Thymus (tissue), 11 donors: ENCODE measurements around the gene CSRNP3. TPM values are rescaled to one million over a fixed set of nuclear protein-coding genes. Genes with fewer than 3 reads are reported as not detected.

Source experiments
- DNase-seq, 9 donors: peaks; one replicate each; pipeline ENCODE4 v3.0.0-alpha.2; 2013; ENCODE audit warnings: low spot score in 9 of 9, low read depth in 6 of 9, missing footprints in 1 of 9
- H3K27ac ChIP-seq, 2 donors: one replicate each; pipeline ENCODE4 v1.5.1; 2013; ENCODE audit warnings: control low read depth in 1 of 2, low read depth in 1 of 2, low read length in 1 of 2, mild to moderate bottlenecking in 1 of 2, moderate library complexity in 1 of 2
- H3K27me3 ChIP-seq, 2 donors: one replicate each; pipeline ENCODE4 v1.5.1; 2013; ENCODE audit warnings: low read length in 1 of 2; ENCODE audit not compliant: control insufficient read depth in 2 of 2, insufficient read depth in 1 of 2
- H3K36me3 ChIP-seq, 2 donors: one replicate each; pipeline ENCODE4 v1.5.1; 2013; ENCODE audit warnings: low read length in 1 of 2, mild to moderate bottlenecking in 1 of 2, moderate library complexity in 1 of 2; ENCODE audit not compliant: control insufficient read depth in 2 of 2, insufficient read depth in 2 of 2
- H3K4me1 ChIP-seq, 2 donors: one replicate each; pipeline ENCODE4 v1.5.1; 2013; ENCODE audit warnings: low read length in 2 of 2; ENCODE audit not compliant: control insufficient read depth in 2 of 2, insufficient read depth in 2 of 2
- H3K4me3 ChIP-seq, 2 donors: one replicate each; pipeline ENCODE4 v1.5.1; 2013; ENCODE audit warnings: low read length in 2 of 2, control low read depth in 1 of 2, mild to moderate bottlenecking in 1 of 2
- H3K9me3 ChIP-seq, 2 donors: one replicate each; pipeline ENCODE4 v1.5.1; 2013; ENCODE audit warnings: low read length in 1 of 2, mild to moderate bottlenecking in 1 of 2; ENCODE audit not compliant: control insufficient read depth in 2 of 2, insufficient read depth in 1 of 2
- WGBS: extraction: QIAGEN DNeasy Blood & Tissue Kit; methylation state at CpG from one replicate; pipeline ENCODE4 v1.1.7; 2013; 5-methylcytosine and 5-hydroxymethylcytosine counted together
- polyA plus RNA-seq: library from polyadenylated mRNA; stranded (reverse); fragments of 200-250 nt; gene quantifications from one replicate; pipeline ENCODE4 v1.2.3, GENCODE V29; 2013
- total RNA-seq: library from RNA; stranded (reverse); fragments of 120-200 nt; gene quantifications from one replicate; pipeline ENCODE4 v1.2.4, GENCODE V29; 2013
- donor health status: healthy.

CSRNP3 gene
- total and polyA plus RNA-seq, 2 donors = 0.68 to 1.7 TPM

- 99% methylated on average over 6 of the region's 6 CpGs for WGBS
- H3K9me3 ChIP-seq = no peaks in the 10 kb centered on the region
- H3K36me3 ChIP-seq = no peaks in the 10 kb centered on the region
- no peak overlapping the region for H3K4me3 ChIP-seq
- no peak overlapping the region for H3K27ac ChIP-seq
- DNase-seq = no peak
- no peaks in the 10 kb centered on the region for H3K27me3 ChIP-seq
- no peaks in the 10 kb centered on the region for H3K4me1 ChIP-seq
Measured at GRCh38 chr2:165475277-165476004, 5.9 kb downstream of the CSRNP3 start.

GRCh38 chr2:165479856-165480255 is 10.4 kb downstream of the CSRNP3 start:
- DNase-seq = no peak
- Histone ChIP-seq H3K4me3 (no peak overlapping the region), H3K4me1 (no peaks in the 10 kb centered on the region), H3K36me3 (no peaks in the 10 kb centered on the region), H3K9me3 (no peaks in the 10 kb centered on the region), H3K27me3 (no peaks in the 10 kb centered on the region), H3K27ac (no peak overlapping the region)
- 82% methylated on average over 4 of the region's 4 CpGs for WGBS

DNA sequence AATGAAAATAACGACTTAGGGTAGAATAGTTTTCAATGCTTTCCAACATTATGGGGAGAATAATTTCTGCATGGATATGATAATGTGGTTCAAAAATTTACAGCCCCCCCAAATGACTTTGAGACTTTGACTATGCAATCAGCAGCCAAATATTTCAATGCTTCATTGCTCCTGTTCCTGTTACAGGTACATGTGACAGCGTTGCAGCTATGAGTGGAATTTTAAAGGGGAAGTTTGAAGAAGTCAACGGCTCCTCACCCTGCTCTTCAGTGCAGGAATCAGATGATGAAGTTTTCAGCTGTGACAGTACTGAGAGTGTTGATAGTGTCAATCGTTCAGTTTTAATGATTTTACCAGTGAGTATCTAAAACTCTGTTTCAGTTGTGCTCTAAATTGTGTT is 25.1 kb downstream of the CSRNP3 start:
- 82% methylated on average over 4 of the region's 4 CpGs for WGBS
- Histone ChIP-seq H3K27me3 (no peaks in the 10 kb centered on the region), H3K4me3 (no peak overlapping the region), H3K4me1 (no peaks in the 10 kb centered on the region), H3K9me3 (no peaks in the 10 kb centered on the region), H3K27ac (no peak overlapping the region), H3K36me3 (no peaks in the 10 kb centered on the region)
- no peak for DNase-seq

GRCh38 chr2:165497659-165498317 is 28.3 kb downstream of the CSRNP3 start:
- no peaks in the 10 kb centered on the region for H3K4me1 ChIP-seq
- H3K4me3 ChIP-seq = no peak overlapping the region
- H3K36me3 ChIP-seq = no peaks in the 10 kb centered on the region
- H3K27ac ChIP-seq = no peak overlapping the region
- H3K9me3 ChIP-seq = no peaks in the 10 kb centered on the region
- H3K27me3 ChIP-seq = no peaks in the 10 kb centered on the region
- 22% methylated on average over 3 of the region's 3 CpGs for WGBS
- DNase-seq = no peak

DNA sequence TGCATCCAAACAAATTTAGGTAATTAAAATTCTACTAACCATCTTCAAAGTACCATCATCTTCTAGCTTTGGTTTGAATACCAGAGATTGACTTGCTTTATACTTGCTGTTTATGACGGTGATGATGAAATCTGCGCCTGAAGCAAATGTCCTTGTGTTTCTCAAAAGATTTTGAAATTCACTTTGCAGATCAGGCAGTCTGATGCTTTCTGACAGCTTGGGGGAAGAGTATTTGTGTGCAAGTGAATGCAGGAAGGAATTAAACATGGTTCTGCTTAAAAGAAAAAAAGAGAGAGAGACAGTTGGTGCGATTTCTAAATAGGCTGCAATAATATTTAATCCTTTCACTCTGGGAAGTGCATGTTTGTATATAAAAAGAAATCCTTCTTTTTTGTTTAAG is 29.6 kb downstream of the CSRNP3 start:
- Histone ChIP-seq H3K4me3 (no peak overlapping the region), H3K9me3 (no peaks in the 10 kb centered on the region), H3K27ac (no peak overlapping the region), H3K27me3 (no peaks in the 10 kb centered on the region), H3K36me3 (no peaks in the 10 kb centered on the region), H3K4me1 (no peaks in the 10 kb centered on the region)
- DNase-seq = no peak
- 95% methylated on average over 3 of the region's 3 CpGs for WGBS

- H3K4me3 ChIP-seq = no peak overlapping the region
Measured at GRCh38 chr2:165500001-165500400, 30.5 kb downstream of the CSRNP3 start.

DNA sequence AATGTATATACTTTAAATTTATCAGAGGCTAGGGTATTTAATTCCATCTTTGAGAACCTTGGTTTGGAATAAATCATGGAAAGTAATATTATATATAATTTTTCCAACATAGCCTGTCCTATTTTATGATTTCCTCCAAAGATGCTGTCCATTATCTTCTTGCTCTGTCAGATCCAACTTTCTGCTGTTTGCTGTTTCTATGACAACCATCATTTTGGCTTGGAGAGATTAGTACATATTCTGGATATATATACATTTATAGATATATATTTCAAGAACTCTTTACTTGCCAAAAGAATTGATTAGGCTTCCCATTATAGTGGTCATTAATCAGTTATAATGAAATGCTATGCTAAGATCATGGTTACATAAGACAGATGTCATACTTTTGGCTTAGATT is 31.3 kb downstream of the CSRNP3 start:
- H3K36me3 ChIP-seq = no peaks in the 10 kb centered on the region
- no peak overlapping the region for H3K4me3 ChIP-seq
- no peak for DNase-seq

More at GRCh38 chr2:165500001-165500400, 30.5 kb downstream of the CSRNP3 start:
- Histone ChIP-seq H3K27me3 (no peaks in the 10 kb centered on the region), H3K9me3 (no peaks in the 10 kb centered on the region), H3K27ac (no peak overlapping the region), H3K36me3 (no peaks in the 10 kb centered on the region), H3K4me1 (no peaks in the 10 kb centered on the region)
- WGBS = 94% methylated on average over 2 of the region's 2 CpGs
- no peak for DNase-seq

GRCh38 chr2:165505514-165505913 is 36.0 kb downstream of the CSRNP3 start:
- H3K36me3 ChIP-seq = no peaks in the 10 kb centered on the region
- no peak overlapping the region for H3K4me3 ChIP-seq
- WGBS = 96% methylated on average over 3 of the region's 3 CpGs
- DNase-seq = no peak
- H3K27ac ChIP-seq = no peak overlapping the region
- no peaks in the 10 kb centered on the region for H3K9me3 ChIP-seq
- no peaks in the 10 kb centered on the region for H3K27me3 ChIP-seq
- H3K4me1 ChIP-seq = no peaks in the 10 kb centered on the region

More for the DNA sequence above, 31.3 kb downstream of the CSRNP3 start:
- Histone ChIP-seq H3K9me3 (no peaks in the 10 kb centered on the region), H3K27ac (no peak overlapping the region), H3K4me1 (no peaks in the 10 kb centered on the region), H3K27me3 (no peaks in the 10 kb centered on the region)

- no peaks in the 10 kb centered on the region for H3K4me1 ChIP-seq
Measured at GRCh38 chr2:165508927-165509326, 39.4 kb downstream of the CSRNP3 start.

More at GRCh38 chr2:165508927-165509326, 39.4 kb downstream of the CSRNP3 start:
- H3K27ac ChIP-seq = no peak overlapping the region
- H3K9me3 ChIP-seq = no peaks in the 10 kb centered on the region
- H3K27me3 ChIP-seq = no peaks in the 10 kb centered on the region
- no peak for DNase-seq
- H3K4me3 ChIP-seq = no peak overlapping the region
- no peaks in the 10 kb centered on the region for H3K36me3 ChIP-seq
